Osteoblast (primary cell): Measurements from ENCODE around the gene DUSP12. TPM values are rescaled to one million over a fixed set of nuclear protein-coding genes. Genes with fewer than 3 reads are reported as not detected.

Source experiments
- DNase-seq: peaks from one replicate; pipeline ENCODE4 v3.0.0; 2011; ENCODE audit warnings: low spot score, mixed read lengths; ENCODE audit not compliant: insufficient read length; ENCODE audit errors: missing footprints
- H2AFZ ChIP-seq: 2 replicates; pipeline ENCODE4 v1.6.0; 2011; ENCODE audit warnings: mild to moderate bottlenecking, low read length
- H3K27ac ChIP-seq: 2 replicates; pipeline ENCODE4 v1.5.1; 2011; ENCODE audit warnings: mild to moderate bottlenecking, low read depth, low read length, moderate library complexity
- H3K27me3 ChIP-seq: 2 replicates; pipeline ENCODE4 v1.6.0; 2012; ENCODE audit warnings: mild to moderate bottlenecking, control low read depth, inconsistent platforms, low read length, moderate library complexity; ENCODE audit not compliant: insufficient read depth
- H3K36me3 ChIP-seq: 2 replicates; pipeline ENCODE4 v1.5.1; 2011; ENCODE audit warnings: mild to moderate bottlenecking, low read length, control low read depth, moderate library complexity; ENCODE audit not compliant: insufficient read depth
- H3K4me1 ChIP-seq: 2 replicates; pipeline ENCODE4 v1.5.1; 2011; ENCODE audit warnings: mild to moderate bottlenecking, low read length, control low read depth, moderate library complexity; ENCODE audit not compliant: insufficient read depth
- H3K4me2 ChIP-seq: 2 replicates; pipeline ENCODE4 v1.6.0; 2011; ENCODE audit warnings: mild to moderate bottlenecking, low read length; ENCODE audit not compliant: insufficient read depth
- H3K4me3 ChIP-seq: fragments of 200-600 bp; sonication (generic); 3 replicates; pipeline ENCODE4 v1.5.1; 2012; ENCODE audit warnings: mild to moderate bottlenecking, low read length, inconsistent platforms; ENCODE audit not compliant: insufficient read depth
- H3K79me2 ChIP-seq: 2 replicates; pipeline ENCODE4 v1.6.0; 2012; ENCODE audit warnings: mild to moderate bottlenecking, low read length, control low read depth, inconsistent platforms; ENCODE audit not compliant: insufficient read depth
- H3K9me3 ChIP-seq: 2 replicates; pipeline ENCODE4 v1.5.1; 2011; ENCODE audit warnings: low read depth, low read length, control low read depth
- H4K20me1 ChIP-seq: 2 replicates; pipeline ENCODE4 v1.6.0; 2012; ENCODE audit warnings: mild to moderate bottlenecking, low read length, control low read depth; ENCODE audit not compliant: insufficient read depth
- CTCF ChIP-seq: IDR thresholded peaks from 2 replicates; pipeline ENCODE4 v1.5.1; 2011; ENCODE audit warnings: mild to moderate bottlenecking, low read depth, low read length, moderate library complexity; ENCODE audit errors: extremely low read depth
- total RNA-seq: library from RNA; depleted of rRNA; stranded (reverse); fragments of >200 nt; gene quantifications from 2 replicates; pipeline ENCODE4 v1.2.3, GENCODE V29; 2012

The DUSP12 gene
- total RNA-seq, 1 donor: 20.6 TPM

- peak; percentile 45 for TF ChIP-seq CTCF
- Histone ChIP-seq H3K9me3 (no peaks in the 10 kb centered on the region), H3K36me3 (no peaks in the 10 kb centered on the region), H3K4me3 (peak overlapping the region; percentile 86), H3K4me1 (peaks cover 37% of the 10 kb centered on the region), H2AFZ (peak overlapping the region; percentile 93), H4K20me1 (no peaks in the 10 kb centered on the region), H3K27ac (peak overlapping the region; percentile 84), H3K27me3 (no peaks in the 10 kb centered on the region), H3K4me2 (peak overlapping the region; percentile 98), H3K79me2 (peaks cover 3% of the 10 kb centered on the region)
- DNase-seq: peak; percentile 91
Observed at GRCh38 chr1:161725908-161726472, 23.6 kb upstream of the DUSP12 start.

GRCh38 chr1:161726473-161727255 is 22.9 kb upstream of the DUSP12 start:
- peak overlapping the region; percentile 98 for H3K4me2 ChIP-seq
- peak overlapping the region; percentile 86 for H3K4me3 ChIP-seq
- peak overlapping the region; percentile 93 for H2AFZ ChIP-seq
- H3K27me3 ChIP-seq: no peaks in the 10 kb centered on the region
- peak overlapping the region; percentile 88 for H3K27ac ChIP-seq
- TF ChIP-seq CTCF: no peak
- no peaks in the 10 kb centered on the region for H3K9me3 ChIP-seq
- peaks cover 30% of the 10 kb centered on the region for H3K4me1 ChIP-seq
- peaks cover 3% of the 10 kb centered on the region for H3K79me2 ChIP-seq
- DNase-seq: peak; percentile 95
- no peaks in the 10 kb centered on the region for H4K20me1 ChIP-seq
- no peaks in the 10 kb centered on the region for H3K36me3 ChIP-seq

GRCh38 chr1:161727256-161727924 is 22.2 kb upstream of the DUSP12 start:
- Histone ChIP-seq H3K79me2 (peaks cover 3% of the 10 kb centered on the region), H3K27me3 (no peaks in the 10 kb centered on the region), H3K4me3 (peak overlapping the region; percentile 86), H2AFZ (peak overlapping the region; percentile 84), H4K20me1 (no peaks in the 10 kb centered on the region), H3K4me2 (peak overlapping the region; percentile 88), H3K36me3 (no peaks in the 10 kb centered on the region), H3K9me3 (no peaks in the 10 kb centered on the region), H3K4me1 (peaks cover 23% of the 10 kb centered on the region), H3K27ac (peak overlapping the region; percentile 88)
- peak; percentile 73 for DNase-seq
- no peak for TF ChIP-seq CTCF
